GM23338 (cell line): ENCODE data around the gene MAP3K4. TPM values are rescaled to one million over a fixed set of nuclear protein-coding genes. Genes with fewer than 3 reads are reported as not detected.

ENCODE experiments used
- ATAC-seq: fragments of 200-7000 bp; cut with Tn5 transposase; 3 replicates; pipeline ENCODE4 v1.9.1; 2020
- DNase-seq: peaks from one replicate; pipeline ENCODE4 v3.0.0-alpha.2; 2015; ENCODE audit warnings: low spot score
- H2AFZ ChIP-seq: fragments of 200-600 bp; sonication (generic); 2 replicates; pipeline ENCODE4 v1.8.0; 2016; ENCODE audit warnings: antibody characterized with exemption, mild to moderate bottlenecking, moderate library complexity
- H3F3A ChIP-seq: fragments of 200-600 bp; sonication (generic); replicated peaks from 2 replicates; pipeline ENCODE4 v1.8.0; 2017; ENCODE audit warnings: antibody characterized with exemption, mixed run types, low read depth
- H3K27ac ChIP-seq: fragments of 200-600 bp; sonication (generic); 2 replicates; pipeline ENCODE4 v1.6.1; 2016; ENCODE audit warnings: low read depth
- H3K27me3 ChIP-seq: fragments of 200-600 bp; sonication (generic); 2 replicates; pipeline ENCODE4 v1.8.0; 2016; ENCODE audit warnings: mild to moderate bottlenecking, mixed run types, moderate library complexity; ENCODE audit not compliant: insufficient read depth
- H3K36me3 ChIP-seq: fragments of 200-600 bp; sonication (generic); 2 replicates; pipeline ENCODE4 v1.8.0; 2016; ENCODE audit warnings: mild to moderate bottlenecking; ENCODE audit not compliant: insufficient read depth
- H3K4me1 ChIP-seq: fragments of 200-600 bp; sonication (generic); 2 replicates; pipeline ENCODE4 v1.8.0; 2016; ENCODE audit warnings: mild to moderate bottlenecking, moderate library complexity; ENCODE audit not compliant: insufficient read depth
- H3K4me2 ChIP-seq: fragments of 200-600 bp; sonication (generic); 2 replicates; pipeline ENCODE4 v1.7.1; 2017; ENCODE audit warnings: mixed run types
- H3K4me3 ChIP-seq: fragments of 200-600 bp; sonication (generic); 2 replicates; pipeline ENCODE4 v1.6.1; 2016; ENCODE audit warnings: mixed run types
- H3K79me2 ChIP-seq: fragments of 200-600 bp; sonication (generic); replicated peaks from 2 replicates; pipeline ENCODE4 v1.8.0; 2017; ENCODE audit warnings: mild to moderate bottlenecking; ENCODE audit not compliant: insufficient read depth
- H3K9me2 ChIP-seq: fragments of 200-600 bp; sonication (generic); 2 replicates; pipeline ENCODE4 v1.8.0; 2017; ENCODE audit not compliant: insufficient read depth
- H4K20me1 ChIP-seq: fragments of 200-600 bp; sonication (generic); replicated peaks from 2 replicates; pipeline ENCODE4 v1.8.0; 2017; ENCODE audit warnings: mild to moderate bottlenecking; ENCODE audit not compliant: insufficient read depth
- H3K27ac Mint-ChIP-seq: 2 replicates; pipeline ENCODE4 v1.8.0; 2020; ENCODE audit warnings: inconsistent platforms, mild to moderate bottlenecking, moderate library complexity, mixed read lengths
- H3K27me3 Mint-ChIP-seq: 3 replicates; pipeline ENCODE4 v1.8.0; 2022; ENCODE audit warnings: low read depth, mild to moderate bottlenecking, moderate library complexity, mixed read lengths, inconsistent platforms; ENCODE audit not compliant: insufficient read depth, poor library complexity
- H3K36me3 Mint-ChIP-seq: 3 replicates; pipeline ENCODE4 v1.8.0; 2021; ENCODE audit warnings: low read depth, mild to moderate bottlenecking, inconsistent platforms, moderate library complexity, mixed read lengths
- H3K4me1 Mint-ChIP-seq: 3 replicates; pipeline ENCODE4 v1.8.0; 2020; ENCODE audit warnings: mild to moderate bottlenecking, inconsistent platforms, mixed read lengths
- H3K4me3 Mint-ChIP-seq: 3 replicates; pipeline ENCODE4 v1.8.0; 2021; ENCODE audit warnings: moderate library complexity, mild to moderate bottlenecking, inconsistent platforms, mixed read lengths
- H3K9me3 Mint-ChIP-seq: 3 replicates; pipeline ENCODE4 v1.8.0; 2020; ENCODE audit warnings: moderate library complexity, mild to moderate bottlenecking, inconsistent platforms, mixed read lengths
- CREB1 ChIP-seq: fragments of 250-450 bp; sonication (Bioruptor Pico); IDR thresholded peaks from 2 replicates; pipeline ENCODE4 v1.5.0; 2020; ENCODE audit warnings: low read depth, mild to moderate bottlenecking, moderate library complexity
- CTCF ChIP-seq, 2 experiments: fragments of 200-600 bp in 1 of 2; sonication (generic) in 1 of 2; conservative IDR thresholded peaks; 2 replicates each; pipeline versions ENCODE4 v1.5.1 to v1.6.1; 2016 to 2017; ENCODE audit warnings: antibody characterized with exemption in 2 of 2, low read depth in 2 of 2, mild to moderate bottlenecking in 2 of 2, moderate library complexity in 1 of 2
- ETS1 ChIP-seq: IDR thresholded peaks from 2 replicates; pipeline ENCODE4 v1.6.1; 2016; ENCODE audit warnings: antibody characterized with exemption
- EZH2 ChIP-seq: fragments of 200-600 bp; sonication (generic); IDR thresholded peaks from one replicate; pipeline ENCODE4 v1.8.0; 2017; ENCODE audit warnings: antibody characterized with exemption, mild to moderate bottlenecking, low read depth; ENCODE audit not compliant: unreplicated experiment
- EZH2phosphoT487 ChIP-seq: fragments of 200-600 bp; sonication (generic); IDR thresholded peaks from one replicate; pipeline ENCODE4 v1.8.1; 2018; ENCODE audit warnings: antibody characterized with exemption; ENCODE audit not compliant: unreplicated experiment
- JUNB ChIP-seq: IDR thresholded peaks from one replicate; pipeline ENCODE4 v1.6.1; 2016; ENCODE audit warnings: antibody characterized with exemption; ENCODE audit not compliant: unreplicated experiment
- NANOG ChIP-seq: IDR thresholded peaks from 2 replicates; pipeline ENCODE4 v1.6.1; 2016; ENCODE audit warnings: antibody characterized with exemption, borderline replicate concordance
- POLR2AphosphoS5 ChIP-seq: IDR thresholded peaks from 2 replicates; pipeline ENCODE4 v1.6.1; 2016; ENCODE audit warnings: antibody characterized with exemption, low read depth
- ZNF114 ChIP-seq: fragments of 250-450 bp; sonication (Bioruptor Pico); IDR thresholded peaks from 2 replicates; pipeline ENCODE4 v1.5.0; 2020; ENCODE audit warnings: mild to moderate bottlenecking, moderate library complexity
- ZNF462 ChIP-seq: fragments of 250-450 bp; sonication (Bioruptor Pico); IDR thresholded peaks from 2 replicates; pipeline ENCODE4 v1.5.0; 2020; ENCODE audit warnings: mild to moderate bottlenecking, moderate library complexity
- polyA plus RNA-seq: library from polyadenylated mRNA; unstranded; fragments of >200 nt; fragmentation: Nextera tagmentation; extraction: Ambion mirVana; gene quantifications from 2 replicates; pipeline ENCODE4 v1.2.1, GENCODE V29; 2016
- total RNA-seq: library from RNA; depleted of rRNA; stranded (reverse); fragments of >200 nt; shearing (Covaris generic); gene quantifications from 2 replicates; pipeline ENCODE4 v1.2.3, GENCODE V29; 2014

The MAP3K4 gene
- total and polyA plus RNA-seq, 2 experiments from 2014 or later: 44.4 to 48.8 TPM

GRCh38 chr6:161019324-161019839 lies 27.8 kb downstream of the MAP3K4 start:
- Histone ChIP-seq H3K4me2 (no peak overlapping the region), H3K4me3 (no peak overlapping the region), H3K4me1 (0 out of 2 replicates have a peak, but pooled peaks cover 4% of the 10 kb centered on the region), H3K9me2 (no peaks in the 10 kb centered on the region), H4K20me1 (peaks cover 10% of the 10 kb centered on the region; the same call in 1 of the 2 replicates), H2AFZ (no peak overlapping the region), H3K27ac (no peak overlapping the region), H3K27me3 (no peaks in the 10 kb centered on the region), H3K79me2 (peaks cover 96% of the 10 kb centered on the region), H3F3A (no peaks in the 10 kb centered on the region), H3K36me3 (no peaks in the 10 kb centered on the region)
- peaks cover 12% of the 10 kb centered on the region; the same call in 2 of the 3 replicates for H3K36me3 Mint-ChIP-seq
- ATAC-seq (no peak), DNase-seq (no peak)
- peaks cover 32% of the 10 kb centered on the region for H3K4me1 Mint-ChIP-seq
- no peak overlapping the region for H3K4me3 Mint-ChIP-seq
- H3K27ac Mint-ChIP-seq: no peak overlapping the region
- H3K9me3 Mint-ChIP-seq: no peaks in the 10 kb centered on the region; the same call in 2 of the 3 replicates
- peaks cover 7% of the 10 kb centered on the region for H3K27me3 Mint-ChIP-seq
- TF ChIP-seq POLR2AphosphoS5 (no peak), ETS1 (no peak)

- no peak overlapping the region for H3K4me2 ChIP-seq
- no peak overlapping the region for H3K4me3 Mint-ChIP-seq
- H2AFZ ChIP-seq: no peak overlapping the region
- DNase-seq (no peak), ATAC-seq (no peak)
- no peak for TF ChIP-seq POLR2AphosphoS5
- no peak for TF ChIP-seq ZNF114 (CRISPR knock-in tag)
- no peak for TF ChIP-seq CREB1 (CRISPR knock-in tag)
- no peak for TF ChIP-seq EZH2phosphoT487
- TF ChIP-seq JUNB: no peak
- TF ChIP-seq NANOG: no peak
- TF ChIP-seq CTCF (conservative IDR thresholded peaks at IDR 0.05; ENCODE audit: low read depth in 2 of 2): no peak
- no peak for TF ChIP-seq ZNF462
- no peak for TF ChIP-seq EZH2
- H3K27ac Mint-ChIP-seq: peak overlapping the region; percentile 29
- H3K9me2 ChIP-seq: no peaks in the 10 kb centered on the region
- H3K27ac ChIP-seq: no peak overlapping the region
- peaks cover 10% of the 10 kb centered on the region; the same call in 1 of the 2 replicates for H4K20me1 ChIP-seq
- H3K79me2 ChIP-seq: peaks cover 95% of the 10 kb centered on the region
- no peaks in the 10 kb centered on the region; the same call in 2 of the 3 replicates for H3K9me3 Mint-ChIP-seq
- H3K4me1 ChIP-seq: 0 out of 2 replicates have a peak, but pooled peaks cover 4% of the 10 kb centered on the region
- no peaks in the 10 kb centered on the region for H3F3A ChIP-seq
- H3K4me3 ChIP-seq: no peak overlapping the region
- H3K4me1 Mint-ChIP-seq: peaks cover 24% of the 10 kb centered on the region
- H3K36me3 Mint-ChIP-seq: peaks cover 5% of the 10 kb centered on the region; the same call in 2 of the 3 replicates
- H3K27me3 Mint-ChIP-seq: peaks cover 4% of the 10 kb centered on the region
- H3K36me3 ChIP-seq: no peaks in the 10 kb centered on the region
- H3K27me3 ChIP-seq: no peaks in the 10 kb centered on the region
Measured at GRCh38 chr6:161021543-161021942, 30.0 kb downstream of the MAP3K4 start.
